Measurements from ENCODE around the gene TP63.

DNA sequence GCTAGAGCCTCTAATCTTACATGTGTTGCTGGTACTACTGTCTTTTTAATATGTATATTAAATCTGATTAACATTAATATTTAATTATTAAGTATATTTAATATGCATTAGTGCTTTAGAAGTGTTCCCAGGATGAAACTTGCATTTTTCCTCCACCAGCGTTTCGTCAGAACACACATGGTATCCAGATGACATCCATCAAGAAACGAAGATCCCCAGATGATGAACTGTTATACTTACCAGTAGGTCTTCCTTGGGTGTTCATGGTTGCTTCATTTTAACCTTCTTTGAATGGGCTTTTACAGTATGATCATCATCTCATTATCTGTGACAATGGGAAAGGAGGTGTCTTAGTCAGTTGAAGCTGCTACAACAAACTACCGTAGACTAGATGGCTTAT is 238.0 kb downstream of the TP63 start:
- TF ChIP-seq, protein P1, sequence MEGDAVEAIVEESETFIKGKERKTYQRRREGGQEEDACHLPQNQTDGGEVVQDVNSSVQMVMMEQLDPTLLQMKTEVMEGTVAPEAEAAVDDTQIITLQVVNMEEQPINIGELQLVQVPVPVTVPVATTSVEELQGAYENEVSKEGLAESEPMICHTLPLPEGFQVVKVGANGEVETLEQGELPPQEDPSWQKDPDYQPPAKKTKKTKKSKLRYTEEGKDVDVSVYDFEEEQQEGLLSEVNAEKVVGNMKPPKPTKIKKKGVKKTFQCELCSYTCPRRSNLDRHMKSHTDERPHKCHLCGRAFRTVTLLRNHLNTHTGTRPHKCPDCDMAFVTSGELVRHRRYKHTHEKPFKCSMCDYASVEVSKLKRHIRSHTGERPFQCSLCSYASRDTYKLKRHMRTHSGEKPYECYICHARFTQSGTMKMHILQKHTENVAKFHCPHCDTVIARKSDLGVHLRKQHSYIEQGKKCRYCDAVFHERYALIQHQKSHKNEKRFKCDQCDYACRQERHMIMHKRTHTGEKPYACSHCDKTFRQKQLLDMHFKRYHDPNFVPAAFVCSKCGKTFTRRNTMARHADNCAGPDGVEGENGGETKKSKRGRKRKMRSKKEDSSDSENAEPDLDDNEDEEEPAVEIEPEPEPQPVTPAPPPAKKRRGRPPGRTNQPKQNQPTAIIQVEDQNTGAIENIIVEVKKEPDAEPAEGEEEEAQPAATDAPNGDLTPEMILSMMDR (IDR thresholded peaks at IDR 0.05), result no peak
- no peak for TF ChIP-seq POLR2A (IDR thresholded peaks at IDR 0.05)

All from uterus (tissue), 2 donors.